Activated B cell treated with CpG ODN at 0.5 μM for 24 hours (primary cell): ENCODE measurements around the gene SEC31A. TPM values are rescaled to one million over a fixed set of nuclear protein-coding genes. Genes with fewer than 3 reads are reported as not detected.

ENCODE experiments used
- ATAC-seq: fragments of 200-7000 bp; cut with Tn5 transposase; one replicate; pipeline ENCODE4 v1.10.0; 2021; ENCODE audit warnings: low read depth, mild to moderate bottlenecking, moderate library complexity
- CTCF ChIA-PET: fragments of 350-600 bp; sonication (Branson Sonifier 250); formaldehyde crosslinking; loops from one replicate; lab custom pipeline; 2021; ENCODE audit warnings: antibody characterized with exemption; lab: Charles Lee
- POLR2A ChIA-PET: fragments of 350-600 bp; sonication (Branson Sonifier 250); formaldehyde crosslinking; loops from one replicate; lab custom pipeline; 2021; ENCODE audit warnings: antibody characterized with exemption; lab: Charles Lee
- DNase-seq: peaks from one replicate; pipeline ENCODE4 v3.0.0; 2022
- H3K27ac Mint-ChIP-seq: one replicate; pipeline ENCODE4 v1.8.0; 2020; ENCODE audit warnings: mixed read lengths
- H3K27me3 Mint-ChIP-seq: one replicate; pipeline ENCODE4 v1.8.0; 2021; ENCODE audit warnings: mixed read lengths
- H3K36me3 Mint-ChIP-seq: one replicate; pipeline ENCODE4 v1.8.0; 2021; ENCODE audit warnings: low read depth, mixed read lengths
- H3K4me1 Mint-ChIP-seq: one replicate; pipeline ENCODE4 v1.8.0; 2021; ENCODE audit warnings: mixed read lengths
- H3K4me3 Mint-ChIP-seq: one replicate; pipeline ENCODE4 v1.8.0; 2020; ENCODE audit warnings: mild to moderate bottlenecking, mixed read lengths
- H3K9me3 Mint-ChIP-seq: one replicate; pipeline ENCODE4 v1.8.0; 2020; ENCODE audit warnings: mixed read lengths
- intact Hi-C: fragments of 100-400 bp; cut with micrococcal nuclease; formaldehyde crosslinking; loops from one replicate; pipeline ENCODE4 v1.15.1; 2024
- total RNA-seq: library from RNA; stranded (reverse); gene quantifications from 2 replicates; pipeline ENCODE4 v1.2.3, GENCODE V29; 2022
- TF ChIP-seq, protein P1 (sequence below): fragments of 200-600 bp; IDR thresholded peaks from one replicate; pipeline ENCODE4 v1.8.0; 2022; ENCODE audit warnings: antibody characterized with exemption, mild to moderate bottlenecking

SEC31A gene
- total RNA-seq, 1 donor from 2014 or later = 172 TPM

DNA sequence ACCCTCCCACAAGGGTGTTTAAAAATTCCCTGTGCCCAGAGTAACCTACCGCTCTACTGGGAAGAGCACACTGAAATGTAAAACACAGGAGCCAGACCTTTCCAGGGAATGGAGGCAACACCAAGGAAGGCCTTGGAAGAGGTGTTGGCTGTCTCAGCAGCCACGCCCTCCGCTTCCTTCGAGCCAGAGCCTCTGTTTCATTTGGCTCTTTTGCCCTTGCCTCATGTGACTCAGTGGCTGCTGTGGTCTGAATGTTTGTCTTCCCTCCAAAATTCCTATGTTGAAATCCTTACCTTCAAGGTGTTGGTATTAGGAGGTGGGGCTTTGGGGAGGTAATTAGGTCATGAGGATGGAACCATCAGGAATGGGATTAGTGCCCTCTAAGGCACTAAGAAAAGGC is 103.6 kb downstream of the SEC31A start:
- CTCF ChIA-PET = no interaction called here
- peaks cover 3% of the 10 kb centered on the region for H3K27me3 Mint-ChIP-seq
- ATAC-seq (no peak), DNase-seq (no peak)
- no peaks in the 10 kb centered on the region for H3K4me1 Mint-ChIP-seq
- TF ChIP-seq, protein P1, sequence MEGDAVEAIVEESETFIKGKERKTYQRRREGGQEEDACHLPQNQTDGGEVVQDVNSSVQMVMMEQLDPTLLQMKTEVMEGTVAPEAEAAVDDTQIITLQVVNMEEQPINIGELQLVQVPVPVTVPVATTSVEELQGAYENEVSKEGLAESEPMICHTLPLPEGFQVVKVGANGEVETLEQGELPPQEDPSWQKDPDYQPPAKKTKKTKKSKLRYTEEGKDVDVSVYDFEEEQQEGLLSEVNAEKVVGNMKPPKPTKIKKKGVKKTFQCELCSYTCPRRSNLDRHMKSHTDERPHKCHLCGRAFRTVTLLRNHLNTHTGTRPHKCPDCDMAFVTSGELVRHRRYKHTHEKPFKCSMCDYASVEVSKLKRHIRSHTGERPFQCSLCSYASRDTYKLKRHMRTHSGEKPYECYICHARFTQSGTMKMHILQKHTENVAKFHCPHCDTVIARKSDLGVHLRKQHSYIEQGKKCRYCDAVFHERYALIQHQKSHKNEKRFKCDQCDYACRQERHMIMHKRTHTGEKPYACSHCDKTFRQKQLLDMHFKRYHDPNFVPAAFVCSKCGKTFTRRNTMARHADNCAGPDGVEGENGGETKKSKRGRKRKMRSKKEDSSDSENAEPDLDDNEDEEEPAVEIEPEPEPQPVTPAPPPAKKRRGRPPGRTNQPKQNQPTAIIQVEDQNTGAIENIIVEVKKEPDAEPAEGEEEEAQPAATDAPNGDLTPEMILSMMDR = no peak
- H3K4me3 Mint-ChIP-seq = no peak overlapping the region
- no peaks in the 10 kb centered on the region for H3K36me3 Mint-ChIP-seq
- no peak overlapping the region for H3K27ac Mint-ChIP-seq
- H3K9me3 Mint-ChIP-seq = no peaks in the 10 kb centered on the region
- POLR2A ChIA-PET = no interaction called here
- intact Hi-C loops = no loop called here

DNA sequence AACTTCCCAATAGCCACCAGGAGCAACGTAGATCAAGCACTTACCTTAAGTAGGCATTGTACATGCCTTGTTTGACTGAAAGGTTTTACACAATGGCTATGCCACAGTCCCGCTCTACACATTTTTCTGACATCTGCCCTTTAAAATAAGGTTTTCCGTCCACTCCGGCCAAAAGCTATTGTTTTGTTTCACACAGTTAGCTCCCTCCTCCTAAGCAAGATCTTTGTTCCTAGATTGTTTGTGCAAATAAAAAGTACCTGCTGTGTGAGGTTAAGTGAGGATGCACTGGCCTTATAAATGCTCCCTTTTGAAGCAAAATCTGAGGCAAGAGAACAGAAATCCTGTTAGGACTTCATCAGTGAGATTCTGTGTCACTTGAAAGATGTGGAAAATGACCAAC is 104.1 kb downstream of the SEC31A start:
- intact Hi-C loops = no loop called here
- Mint-ChIP-seq H3K4me3 (no peak overlapping the region), H3K27ac (no peak overlapping the region), H3K9me3 (no peaks in the 10 kb centered on the region), H3K27me3 (peaks cover 3% of the 10 kb centered on the region), H3K36me3 (no peaks in the 10 kb centered on the region), H3K4me1 (no peaks in the 10 kb centered on the region)
- POLR2A ChIA-PET = no interaction called here
- DNase-seq (no peak), ATAC-seq (no peak)
- CTCF ChIA-PET = no interaction called here
- TF ChIP-seq, protein P1 = no peak

DNA sequence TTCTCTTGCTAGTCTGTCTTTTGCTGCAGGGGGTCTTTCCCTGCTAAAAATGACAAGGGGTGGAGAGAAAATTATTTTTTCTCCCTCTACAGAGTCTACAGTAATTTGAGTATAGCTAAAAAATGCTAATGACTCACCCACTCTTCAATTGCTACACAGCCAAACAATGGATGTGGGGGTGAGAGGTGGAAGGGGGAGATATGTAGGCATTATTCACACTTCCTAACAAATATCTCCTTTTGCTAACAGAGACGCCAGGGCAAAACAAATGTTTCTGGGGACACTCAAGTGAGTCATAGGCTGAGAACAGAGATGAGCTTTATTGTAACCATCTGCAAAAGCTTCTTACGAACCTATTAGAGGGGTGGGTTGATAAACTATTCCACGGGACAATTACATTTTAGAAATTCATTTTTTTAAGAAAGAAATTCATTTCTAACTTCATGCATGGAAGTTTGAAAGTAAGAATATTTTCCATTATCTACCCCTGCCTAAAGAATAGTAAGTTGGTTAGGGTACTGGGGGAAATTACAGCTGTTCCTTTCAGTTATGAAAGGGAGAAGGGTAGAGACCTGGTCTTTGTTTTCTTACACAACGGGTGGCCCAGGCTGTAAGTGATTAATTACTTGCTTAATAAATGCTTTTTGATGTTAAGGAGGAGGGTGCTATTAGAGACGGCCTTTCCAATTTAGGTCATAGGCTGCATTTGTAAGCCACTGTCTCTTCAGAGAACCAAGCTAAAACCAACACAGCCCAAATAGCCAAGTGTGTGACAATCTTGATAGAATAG is 105.1 kb downstream of the SEC31A start:
- intact Hi-C loops = no loop called here
- Mint-ChIP-seq H3K4me1 (no peaks in the 10 kb centered on the region), H3K36me3 (no peaks in the 10 kb centered on the region), H3K27me3 (no peaks in the 10 kb centered on the region), H3K27ac (no peak overlapping the region), H3K9me3 (no peaks in the 10 kb centered on the region), H3K4me3 (no peak overlapping the region)
- TF ChIP-seq, protein P1 = no peak
- ChIA-PET POLR2A (no interaction called here), CTCF (interaction anchor here (0.6 kb wide), 1 partner anchor 579 kb away, joined by 4 read pairs; no protein-coding TSS in a partner anchor)
- ATAC-seq = no peak
- no peak for DNase-seq

DNA sequence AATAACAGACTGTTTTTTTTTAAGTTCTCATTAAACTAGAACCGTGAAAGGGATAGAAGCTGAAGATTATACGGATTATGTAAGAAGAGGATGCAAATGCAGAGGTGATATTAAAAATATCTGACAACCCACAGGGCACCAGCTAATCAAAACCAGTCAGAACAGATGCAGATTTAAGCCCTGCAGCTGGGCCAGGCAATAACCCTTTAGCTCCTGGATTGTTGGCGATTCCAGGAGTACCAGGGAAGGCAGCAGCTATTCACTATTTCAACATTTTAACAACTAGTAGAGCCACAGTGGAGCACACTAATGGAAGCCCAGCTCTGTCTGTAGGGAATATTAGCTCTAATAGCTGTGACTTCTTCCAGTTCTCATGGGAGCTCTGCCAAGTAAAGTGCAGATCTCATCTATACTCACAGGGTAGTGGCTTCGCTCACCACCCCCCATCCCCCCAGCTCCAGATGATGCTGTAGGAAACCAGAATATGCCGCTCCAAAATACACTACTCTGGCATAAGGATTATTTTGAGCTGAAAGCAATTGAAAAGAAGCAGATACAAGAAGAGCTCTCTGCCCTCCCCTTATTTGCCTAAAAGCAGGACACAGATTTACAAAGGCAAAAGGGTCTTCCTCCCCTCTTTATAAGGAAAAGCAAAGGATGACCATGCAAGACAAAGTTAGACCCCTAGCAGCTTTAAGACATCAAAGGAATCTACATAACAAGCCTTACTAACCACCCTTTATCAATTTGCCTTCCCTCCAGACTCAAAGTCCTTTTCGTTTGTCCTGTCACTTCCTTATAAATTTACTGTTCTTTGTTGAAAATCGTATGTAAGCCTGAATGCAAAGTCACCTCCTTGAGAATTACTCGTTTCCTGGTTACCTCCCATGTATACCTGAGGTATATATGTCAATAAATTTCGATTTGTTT is 106.0 kb downstream of the SEC31A start:
- H3K36me3 Mint-ChIP-seq = no peaks in the 10 kb centered on the region
- no peak overlapping the region for H3K4me3 Mint-ChIP-seq
- no peaks in the 10 kb centered on the region for H3K9me3 Mint-ChIP-seq
- DNase-seq = no peak
- H3K27me3 Mint-ChIP-seq = no peaks in the 10 kb centered on the region
- no peak for ATAC-seq
- intact Hi-C loops = no loop called here
- no peak overlapping the region for H3K27ac Mint-ChIP-seq
- POLR2A ChIA-PET = no interaction called here
- TF ChIP-seq, protein P1 = no peak
- CTCF ChIA-PET = no interaction called here
- no peaks in the 10 kb centered on the region for H3K4me1 Mint-ChIP-seq
